ENCODE measurements around the gene CAMP. TPM values are rescaled to one million over a fixed set of nuclear protein-coding genes. Genes with fewer than 3 reads are reported as not detected.

Gene CAMP
- total RNA-seq, 3 donors from 2014 or later = 2.9 TPM; not detected in 2

DNA sequence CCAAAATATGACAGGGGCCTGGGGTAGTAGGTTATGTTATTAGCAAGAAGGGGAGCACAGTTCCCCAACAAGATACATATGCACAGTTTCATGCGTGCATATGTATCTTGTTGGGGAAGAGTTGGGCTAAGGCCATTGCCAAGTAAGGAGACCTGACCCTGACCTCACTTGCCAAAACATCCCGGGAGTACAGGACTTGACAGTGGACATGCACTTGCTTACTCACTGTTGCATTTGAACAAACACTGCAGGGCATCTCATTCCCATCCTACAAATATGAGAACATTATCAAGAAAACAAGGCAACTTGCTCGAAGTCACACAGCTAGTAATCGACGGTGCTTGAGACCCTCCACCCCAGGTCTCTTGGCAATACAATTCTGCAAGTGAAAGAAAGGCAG is 4.8 kb upstream of the CAMP start:
- no peak overlapping the region for H3K4me3 ChIP-seq
- intact Hi-C loops (cut with DNase I; ENCODE audit: low total_unique reads) = no loop called here
- peaks cover 0 to 5% of the 10 kb centered on the region in 2 donors for H3K4me1 ChIP-seq
- H3K27me3 ChIP-seq = no peaks in the 10 kb centered on the region
- TF ChIP-seq POLR2AphosphoS5 (IDR thresholded peaks at IDR 0.05) = no peak
- TF ChIP-seq POLR2A (IDR thresholded peaks at IDR 0.05) = no peak
- no peak for TF ChIP-seq CTCF (IDR thresholded peaks at IDR 0.05)
- no peaks in the 10 kb centered on the region for H3K9me3 ChIP-seq
- no peaks in the 10 kb centered on the region for H3K36me3 ChIP-seq
- no peak overlapping the region for H3K27ac ChIP-seq
- DNase-seq (ENCODE audit: low spot score in 2 of 2) = no peak

DNA sequence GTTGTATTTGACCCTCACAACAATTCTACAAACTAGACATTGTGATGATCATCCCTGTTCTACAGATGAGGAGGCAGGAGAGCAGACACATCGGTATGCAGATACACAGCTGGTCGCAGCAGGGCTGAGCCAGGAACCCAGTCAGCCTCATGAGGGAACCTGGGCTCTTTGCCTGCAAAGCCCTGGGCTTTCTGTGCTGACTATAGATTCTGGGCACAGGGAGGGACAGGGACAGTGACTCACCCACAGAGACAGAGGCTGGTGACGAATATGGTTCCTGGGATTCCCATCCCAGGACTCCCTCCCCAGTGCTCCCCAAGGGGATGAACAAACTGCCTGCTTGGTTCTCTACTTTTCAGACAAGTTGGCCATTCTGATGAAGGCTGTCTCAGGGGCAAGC is 3.8 kb upstream of the CAMP start:
- Histone ChIP-seq H3K27me3 (no peaks in the 10 kb centered on the region), H3K36me3 (no peaks in the 10 kb centered on the region), H3K9me3 (no peaks in the 10 kb centered on the region), H3K4me1 (peaks cover 0 to 5% of the 10 kb centered on the region in 2 donors), H3K4me3 (no peak overlapping the region), H3K27ac (no peak overlapping the region)
- intact Hi-C loops (cut with DNase I; ENCODE audit: low total_unique reads) = no loop called here
- DNase-seq (ENCODE audit: low spot score in 2 of 2) = no peak
- TF ChIP-seq POLR2AphosphoS5 (IDR thresholded peaks at IDR 0.05) (no peak), CTCF (IDR thresholded peaks at IDR 0.05) (no peak), POLR2A (IDR thresholded peaks at IDR 0.05) (no peak)

DNA sequence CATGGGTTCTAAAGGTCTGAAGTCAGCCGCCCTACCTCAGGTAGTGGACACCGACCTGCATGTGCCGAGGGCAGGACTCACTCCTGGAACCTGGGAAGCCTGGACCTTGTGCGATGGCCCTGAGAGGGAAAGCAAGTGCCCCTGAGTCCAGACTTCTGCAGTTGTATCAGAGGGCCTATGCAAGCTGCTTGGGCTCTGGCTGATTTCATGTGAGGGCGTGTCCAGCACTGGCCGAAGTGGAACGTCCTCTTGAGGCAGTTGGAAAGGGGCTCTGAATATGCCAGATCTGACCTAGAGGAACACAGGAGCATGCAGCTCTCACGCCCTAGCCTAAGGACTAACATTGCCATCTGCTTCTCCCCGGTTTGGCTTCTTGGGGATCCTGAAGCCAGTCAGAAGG is 2.5 kb upstream of the CAMP start:
- intact Hi-C loops (cut with DNase I; ENCODE audit: low total_unique reads) = no loop called here
- no peak for DNase-seq (ENCODE audit: low spot score in 2 of 2)

DNA sequence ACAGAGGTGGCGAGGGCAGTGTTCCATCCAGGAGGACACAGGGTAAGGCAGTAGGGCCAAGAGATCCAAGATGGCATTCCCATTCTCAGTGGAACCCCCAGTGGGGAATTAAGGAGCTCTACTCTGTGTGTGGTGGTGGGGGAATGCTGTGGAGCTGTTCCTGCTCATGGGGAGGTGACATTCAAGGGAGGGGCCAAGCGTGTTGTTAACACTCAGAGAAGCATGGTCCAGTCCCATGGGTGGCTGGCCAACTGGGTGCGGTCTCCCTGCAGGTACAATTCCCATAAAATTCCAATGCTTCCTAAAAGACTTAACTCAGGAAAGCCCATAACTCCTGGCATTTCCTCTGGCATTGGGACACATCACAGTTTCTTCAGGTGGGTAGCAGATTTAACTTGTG is 2.3 kb downstream of the CAMP start:
- no peak for TF ChIP-seq POLR2A (IDR thresholded peaks at IDR 0.05)
- no peak for TF ChIP-seq CTCF (IDR thresholded peaks at IDR 0.05)
- no peak for TF ChIP-seq POLR2AphosphoS5 (IDR thresholded peaks at IDR 0.05)
- Histone ChIP-seq H3K27ac (no peak overlapping the region), H3K36me3 (no peaks in the 10 kb centered on the region), H3K27me3 (no peaks in the 10 kb centered on the region), H3K4me3 (no peak overlapping the region), H3K4me1 (no peaks in the 10 kb centered on the region), H3K9me3 (no peaks in the 10 kb centered on the region)
- intact Hi-C loops (cut with DNase I; ENCODE audit: low total_unique reads) = no loop called here
- no peak for DNase-seq (ENCODE audit: low spot score in 2 of 2)

More for the DNA sequence above, 2.5 kb upstream of the CAMP start:
- Histone ChIP-seq H3K27me3 (no peaks in the 10 kb centered on the region), H3K4me3 (no peak overlapping the region), H3K9me3 (no peaks in the 10 kb centered on the region), H3K27ac (no peak overlapping the region), H3K36me3 (no peaks in the 10 kb centered on the region), H3K4me1 (no peaks in the 10 kb centered on the region)
- TF ChIP-seq POLR2AphosphoS5 (IDR thresholded peaks at IDR 0.05) (no peak), CTCF (IDR thresholded peaks at IDR 0.05) (no peak), POLR2A (IDR thresholded peaks at IDR 0.05) (no peak)

GRCh38 chr3:48226939-48227338 is 3.6 kb downstream of the CAMP start:
- no peak overlapping the region for H3K4me3 ChIP-seq
- DNase-seq (ENCODE audit: low spot score in 2 of 2) = no peak
- no peaks in the 10 kb centered on the region for H3K36me3 ChIP-seq
- intact Hi-C loops (cut with DNase I; ENCODE audit: low total_unique reads) = no loop called here
- no peaks in the 10 kb centered on the region for H3K27me3 ChIP-seq
- H3K9me3 ChIP-seq = no peaks in the 10 kb centered on the region
- no peak overlapping the region for H3K27ac ChIP-seq
- TF ChIP-seq POLR2A (IDR thresholded peaks at IDR 0.05) = no peak
- TF ChIP-seq CTCF (IDR thresholded peaks at IDR 0.05) = no peak
- no peak for TF ChIP-seq POLR2AphosphoS5 (IDR thresholded peaks at IDR 0.05)
- H3K4me1 ChIP-seq = no peaks in the 10 kb centered on the region
